Measurements from ENCODE around the gene GOLGA5.
"Not testable (repeated sequence)": the region's sequence is repeated elsewhere in the genome, so short reads cannot be mapped to it uniquely, and the experiment has no call there.

The GOLGA5 gene

DNA sequence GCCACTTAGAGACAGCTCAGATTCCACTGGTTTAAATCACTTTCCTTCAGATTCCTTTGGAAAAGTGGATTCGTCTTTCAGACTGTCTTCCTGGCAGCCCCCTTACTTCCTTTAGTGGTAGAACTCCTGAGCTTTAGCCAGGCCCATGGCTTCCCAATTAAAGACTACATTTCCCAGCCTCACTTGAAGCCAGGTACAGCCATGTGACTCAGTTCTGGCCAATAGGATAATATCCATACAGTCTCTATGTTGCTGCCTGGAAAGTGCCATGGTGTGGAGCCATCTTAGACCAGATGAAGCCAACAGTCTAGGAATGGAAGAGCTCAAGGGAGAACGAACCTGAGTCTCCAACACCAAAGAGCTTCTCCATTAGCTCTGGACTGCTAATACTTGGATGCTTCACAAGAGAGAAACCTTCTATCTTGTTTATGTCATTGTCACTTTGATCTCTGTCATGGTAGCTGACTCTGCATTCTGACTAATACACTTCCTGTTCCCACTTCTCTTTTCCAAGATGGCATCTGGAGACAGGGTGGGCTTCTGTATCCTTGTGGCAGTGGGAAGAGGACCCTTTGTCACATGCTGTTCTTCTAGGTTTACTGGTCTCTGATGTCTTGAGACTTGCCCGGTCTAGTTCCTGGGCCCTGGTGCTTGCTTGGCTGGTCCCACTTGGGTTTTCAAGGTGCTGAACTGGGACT is 15.1 kb upstream of the GOLGA5 start:
- peak; percentile 38 for DNase-seq (ENCODE audit: low spot score)

DNA sequence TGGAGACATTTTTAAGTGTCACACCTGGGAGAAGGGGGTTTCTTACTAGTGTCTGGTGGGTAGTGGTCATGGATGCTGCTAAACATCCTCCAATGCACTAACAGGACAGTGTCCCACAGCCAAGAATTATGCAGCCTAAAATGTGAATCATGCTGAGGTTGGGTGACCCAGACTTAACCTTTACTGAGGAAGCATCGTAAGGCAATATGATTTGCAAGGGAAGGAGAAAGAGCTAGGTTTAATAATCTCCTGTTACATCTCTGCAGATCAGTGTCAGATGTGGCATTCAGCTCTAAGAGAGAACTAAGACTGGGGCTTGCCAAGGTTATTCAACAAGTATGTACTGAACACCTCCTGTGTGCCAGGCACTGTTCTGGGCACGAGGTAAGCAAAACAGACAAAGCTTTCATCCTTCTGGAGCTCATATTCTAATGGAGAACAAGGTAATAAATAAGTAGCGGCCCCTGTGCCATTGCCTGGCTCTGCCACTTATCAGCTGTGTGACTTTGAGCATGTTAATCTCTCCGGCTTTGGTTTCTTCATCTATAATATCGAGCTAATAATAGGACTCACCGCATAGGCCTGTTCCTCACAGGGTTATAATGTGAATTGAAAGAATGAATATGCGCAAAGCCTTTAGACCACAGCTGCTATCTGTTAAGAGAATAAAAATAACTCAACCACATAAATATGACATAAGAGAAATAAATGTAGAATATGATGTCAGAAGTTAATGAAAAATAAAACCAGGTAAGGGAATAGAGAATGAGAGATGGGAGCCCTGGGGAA is 13.5 kb upstream of the GOLGA5 start:
- DNase-seq (ENCODE audit: low spot score), result no peak

DNA sequence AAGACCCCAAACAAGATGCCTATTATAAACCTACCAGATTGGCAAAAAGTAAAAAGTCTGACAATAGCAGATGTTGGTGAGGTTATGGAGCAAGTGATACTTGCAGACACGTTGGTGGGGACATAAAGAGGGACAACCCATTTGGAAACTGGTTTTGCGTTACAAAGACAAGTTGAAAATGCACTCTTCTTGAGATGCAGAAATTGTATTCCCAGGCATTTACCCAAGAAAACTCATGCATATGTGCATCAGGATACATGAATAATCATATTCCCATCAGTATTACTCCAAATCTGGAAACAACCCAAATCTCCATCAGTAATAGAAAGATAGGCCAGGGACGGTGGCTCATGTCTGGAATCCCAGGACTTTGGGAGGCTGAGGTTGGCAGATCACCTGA is 12.8 kb upstream of the GOLGA5 start:
- DNase-seq (ENCODE audit: low spot score), result no peak

DNA sequence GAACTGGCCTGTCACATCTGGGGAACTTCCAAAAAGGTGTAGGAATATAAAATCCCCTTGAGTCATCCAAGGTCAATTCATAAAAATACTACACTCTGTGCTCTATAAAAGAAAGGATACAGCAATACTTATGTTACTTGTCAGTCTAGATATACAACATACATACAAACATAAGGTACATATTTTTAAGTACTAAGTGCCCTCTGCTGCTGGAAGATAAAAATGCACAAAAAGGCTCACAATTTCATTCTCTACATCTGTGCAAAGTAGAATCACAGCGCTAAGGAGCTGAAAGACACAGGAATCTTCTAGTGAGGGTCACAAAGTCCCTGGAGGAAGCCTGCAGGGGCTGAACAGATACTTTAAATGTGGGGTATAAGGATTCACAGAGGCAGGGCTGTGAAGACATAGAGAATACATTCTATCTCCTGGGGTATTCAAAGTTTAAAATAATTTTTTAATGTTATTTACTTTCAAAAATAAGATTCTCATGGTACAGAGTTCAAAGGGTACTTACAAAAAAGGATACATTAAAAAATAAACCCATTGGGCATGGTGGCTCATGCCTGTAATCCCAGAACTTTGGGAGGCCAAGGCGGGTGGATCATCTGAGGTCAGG is 10.2 kb upstream of the GOLGA5 start:
- peak; percentile 53 for DNase-seq (ENCODE audit: low spot score)

DNA sequence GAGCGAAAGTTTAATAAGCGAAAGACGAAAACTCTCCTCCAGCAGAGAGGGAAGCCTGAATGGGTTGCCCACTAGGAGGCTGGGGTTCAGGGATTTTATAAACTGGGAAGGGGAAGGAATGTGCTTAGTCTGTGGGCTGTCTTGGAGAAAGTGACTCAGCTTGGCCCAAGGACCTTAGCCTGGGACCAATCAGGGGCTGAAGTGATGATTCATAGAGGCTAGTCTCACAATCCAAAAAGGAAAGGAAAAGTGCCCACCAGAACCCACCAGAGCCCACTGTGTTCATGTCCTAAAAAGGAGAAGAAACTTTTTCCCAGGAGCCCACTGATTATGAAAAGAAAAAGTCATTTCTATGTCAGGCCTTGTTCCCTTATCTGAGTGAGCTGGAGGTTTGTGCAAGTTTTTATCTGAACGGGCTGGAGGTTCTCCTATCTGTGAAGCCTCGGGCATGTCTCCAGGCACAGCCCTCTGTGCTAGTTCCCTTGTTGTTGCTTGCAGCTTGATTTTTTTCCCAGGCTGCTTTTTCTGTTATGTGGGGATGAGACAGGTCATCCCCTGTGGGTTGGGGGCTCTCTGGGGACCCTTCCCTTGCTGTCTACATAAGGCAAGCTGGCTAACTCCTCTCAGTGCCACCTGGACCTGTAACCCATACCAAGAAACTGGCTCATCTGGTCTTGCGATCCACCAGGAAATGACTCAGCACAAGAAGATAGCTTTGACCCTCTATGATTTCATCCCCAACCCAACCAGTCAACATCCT is 8.3 kb upstream of the GOLGA5 start:
- DNase-seq (ENCODE audit: low spot score), result no peak

DNA sequence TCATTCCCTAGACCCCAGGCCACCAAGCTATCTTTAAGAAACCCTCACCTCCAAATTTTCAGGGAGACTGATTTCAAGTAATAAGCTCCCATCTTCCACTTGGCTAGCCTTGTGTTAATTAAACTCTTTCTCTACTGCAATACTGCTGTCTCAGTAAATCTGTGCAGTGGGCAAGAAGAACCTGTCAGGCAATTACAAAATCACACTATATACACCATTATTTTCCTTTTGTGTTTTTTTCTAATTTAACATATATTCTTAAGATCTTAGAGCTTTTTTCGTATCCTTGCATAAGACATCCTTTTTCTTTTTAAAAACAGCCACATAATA is 7.7 kb upstream of the GOLGA5 start:
- DNase-seq (ENCODE audit: low spot score), result no peak

DNA sequence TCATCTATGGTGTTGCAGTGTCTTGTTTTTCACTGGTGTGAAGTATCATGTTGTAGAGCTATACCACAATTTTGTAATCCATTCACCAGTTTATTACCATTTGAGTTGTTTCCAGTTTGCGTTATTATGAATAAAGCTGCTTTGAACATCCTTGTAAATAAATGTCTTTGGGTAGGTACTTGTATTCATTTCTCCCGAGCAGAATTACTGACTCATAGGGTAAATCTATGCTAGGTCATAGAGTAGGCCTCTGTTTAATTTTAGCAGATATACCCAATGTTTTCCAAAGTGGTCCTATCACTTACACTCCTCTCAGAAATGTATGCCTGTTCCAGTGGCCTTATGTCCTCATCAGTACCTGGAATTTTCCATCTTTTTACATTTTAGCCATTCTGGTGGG is 6.6 kb upstream of the GOLGA5 start:
- DNase-seq (ENCODE audit: low spot score), result no peak

DNA sequence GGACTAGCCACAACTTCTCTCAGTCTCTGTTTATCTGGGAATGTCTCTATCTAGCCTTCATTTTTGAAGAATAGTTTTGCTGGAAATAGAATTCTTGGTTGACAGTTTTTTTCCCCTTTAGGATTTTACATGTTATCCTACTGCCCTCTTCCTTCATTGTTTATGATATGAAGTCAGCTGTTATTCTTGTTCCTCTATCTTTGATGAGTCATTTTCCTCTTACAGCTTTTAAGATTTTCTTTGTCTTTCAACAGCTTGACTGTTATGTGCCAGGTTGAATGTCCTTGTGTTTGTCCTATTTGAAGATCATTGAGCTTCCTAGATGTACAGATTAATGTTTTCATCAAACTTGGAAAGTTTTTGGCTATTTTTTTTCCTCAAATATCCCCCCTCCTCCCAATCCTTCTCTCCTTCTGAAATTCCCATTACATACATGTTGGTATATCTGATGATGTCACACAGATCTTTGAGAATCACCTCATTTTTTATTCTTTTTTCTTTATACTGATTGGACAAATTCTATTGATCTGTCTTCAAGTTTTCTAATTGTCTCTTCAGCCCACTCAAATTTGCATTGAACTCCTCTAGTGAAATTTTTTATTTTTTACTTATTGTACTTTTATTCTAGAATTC is 4.5 kb upstream of the GOLGA5 start:
- no peak for DNase-seq (ENCODE audit: low spot score)

DNA sequence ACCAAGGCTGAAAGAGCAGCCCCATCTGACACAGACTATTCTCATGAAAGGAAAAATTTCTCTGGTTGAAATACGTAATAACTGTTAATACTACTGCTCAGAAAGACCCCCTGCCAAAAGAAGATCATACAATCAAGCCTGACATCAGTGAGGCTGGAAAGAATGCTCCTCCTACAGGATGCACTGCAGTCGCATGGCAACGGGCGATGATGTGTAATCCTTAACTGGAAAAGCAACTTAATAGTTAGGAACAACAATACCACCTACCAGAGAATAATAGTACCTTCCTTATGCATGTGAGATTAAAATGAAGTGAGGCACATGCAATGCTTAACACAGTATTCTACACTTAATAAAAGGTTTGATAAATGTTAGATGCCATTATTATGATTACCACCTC is 1.2 kb upstream of the GOLGA5 start:
- DNase-seq (ENCODE audit: low spot score), result no peak

DNA sequence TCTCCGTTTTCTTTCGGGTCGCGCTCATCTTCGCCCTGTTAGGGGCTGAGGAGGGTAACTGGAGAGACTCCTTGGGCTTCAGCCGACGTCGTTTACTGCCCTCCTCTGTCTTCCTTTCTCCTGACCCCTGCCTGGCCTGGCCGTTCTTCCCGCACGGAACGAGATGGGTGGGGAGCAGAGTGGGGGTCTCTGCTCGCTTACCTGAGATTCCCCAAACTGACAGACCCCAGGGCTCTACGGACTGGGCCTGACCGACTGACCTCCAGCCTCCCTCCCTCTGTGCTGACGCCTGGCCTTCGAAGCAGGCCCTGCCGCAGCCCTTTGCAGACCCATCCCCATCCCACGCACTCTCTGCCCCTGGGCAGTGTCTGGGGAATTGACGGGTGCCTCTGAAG is 439 bp downstream of the GOLGA5 start:
- peak; percentile 1 for DNase-seq (ENCODE audit: low spot score)

DNA sequence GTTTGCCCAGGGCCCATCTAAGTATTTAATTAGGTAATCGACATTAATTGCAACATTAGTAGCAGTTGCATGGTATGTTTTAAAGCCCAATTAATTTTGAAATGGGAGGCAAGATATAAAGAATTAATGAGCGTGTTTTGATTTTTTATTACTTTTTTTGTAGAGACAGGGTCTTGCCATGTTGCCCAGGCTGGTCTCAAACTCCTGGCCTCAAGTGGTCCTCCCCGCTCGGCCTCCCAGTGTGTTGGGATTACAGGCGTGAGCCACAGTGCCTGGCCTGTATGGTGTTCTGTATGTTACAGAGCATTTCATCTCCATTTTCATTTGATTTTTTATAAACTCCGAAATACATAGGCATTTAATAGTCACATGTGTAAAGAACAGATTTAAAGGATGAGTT is 856 bp downstream of the GOLGA5 start:
- DNase-seq (ENCODE audit: low spot score), result no peak

DNA sequence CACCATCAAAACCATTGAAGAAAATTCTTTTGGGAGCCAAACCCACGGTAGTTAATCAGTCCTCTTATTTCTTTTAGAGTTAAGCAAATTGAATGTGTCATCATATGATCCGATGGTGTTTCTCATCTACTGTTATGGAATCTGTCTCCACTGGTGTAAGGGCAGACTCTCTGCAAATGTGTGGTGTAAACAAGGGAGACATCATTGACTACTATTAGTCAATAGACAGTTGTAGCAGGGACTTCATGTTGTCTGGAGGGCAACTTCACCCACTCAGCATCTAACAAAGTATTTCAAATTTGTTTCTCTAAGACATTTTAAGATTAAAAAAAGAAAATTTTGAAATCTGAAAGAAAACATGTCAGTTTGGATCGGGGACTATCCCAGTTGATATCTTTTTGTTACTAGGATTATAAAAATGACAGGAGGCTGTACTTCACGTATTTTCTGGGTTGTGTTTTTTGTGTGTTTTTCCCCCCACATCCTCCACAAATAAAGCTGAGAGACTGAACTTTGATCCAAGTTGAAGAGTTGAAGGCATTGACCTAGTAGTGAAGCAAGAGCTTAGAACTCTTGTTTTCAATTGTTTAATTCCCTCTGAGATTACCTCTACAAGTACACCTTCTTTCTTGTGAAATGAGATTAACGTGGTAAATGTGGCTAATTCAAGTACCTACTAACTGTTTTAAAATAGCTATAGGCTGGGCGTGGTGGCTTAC is 4.0 kb downstream of the GOLGA5 start:
- no peak for DNase-seq (ENCODE audit: low spot score)

DNA sequence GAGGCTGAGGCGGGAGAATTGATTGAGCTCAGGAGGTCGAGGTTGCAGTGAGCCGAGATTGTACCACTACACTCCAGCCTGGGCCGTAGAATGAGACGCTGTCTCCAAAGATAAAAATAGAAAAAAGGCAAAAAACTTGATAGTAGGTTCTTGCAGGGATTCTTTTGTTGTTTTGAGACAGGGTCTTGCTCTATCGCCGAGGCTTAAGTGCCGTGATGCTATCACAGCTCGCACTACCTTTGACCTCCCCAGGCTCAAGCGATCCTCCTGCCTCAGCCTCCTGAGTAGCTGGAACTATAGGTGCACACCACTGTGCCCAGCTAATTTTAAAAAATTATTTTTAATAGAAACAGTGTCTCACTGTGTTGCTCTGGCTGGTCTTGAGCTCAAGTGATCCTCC is 4.7 kb downstream of the GOLGA5 start:
- DNase-seq (ENCODE audit: low spot score), result no peak

DNA sequence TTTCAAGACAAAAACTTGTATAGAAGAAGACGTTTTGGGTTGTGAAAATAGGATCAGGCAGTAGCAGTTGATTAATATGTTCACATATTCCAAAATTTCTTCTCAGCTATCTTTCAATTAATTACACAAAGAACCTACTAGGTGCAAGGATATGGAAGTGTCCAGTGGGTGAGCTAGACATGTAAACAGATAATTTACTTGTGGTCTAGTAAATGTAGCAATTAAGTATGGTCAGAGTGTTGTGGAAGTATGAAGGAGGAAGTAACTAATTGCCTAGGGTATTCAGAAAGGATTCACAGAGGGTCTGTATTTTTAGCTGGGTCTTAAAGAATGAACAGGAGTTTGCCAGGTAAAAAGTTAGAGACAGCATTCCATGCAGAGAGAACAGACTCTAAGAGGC is 5.9 kb downstream of the GOLGA5 start:
- no peak for DNase-seq (ENCODE audit: low spot score)

DNA sequence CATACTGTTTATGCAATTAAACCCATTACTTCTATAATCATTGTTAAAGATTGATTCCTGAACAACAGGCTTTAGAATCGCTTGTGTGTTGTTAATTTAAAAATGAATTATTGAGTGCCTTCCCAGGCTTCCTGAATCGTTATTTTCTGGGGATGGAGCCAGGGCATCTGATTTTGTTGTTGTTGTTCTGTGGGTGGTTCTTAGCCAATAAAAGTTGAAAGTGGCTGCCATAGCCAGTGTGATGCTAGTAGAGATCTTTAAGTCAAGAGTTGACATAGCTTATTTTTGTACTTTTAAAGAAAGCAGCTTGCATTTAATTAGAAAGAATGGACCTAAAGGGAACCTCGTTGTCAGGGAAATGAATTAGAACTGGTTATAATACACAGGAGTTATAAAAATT is 6.4 kb downstream of the GOLGA5 start:
- no peak for DNase-seq (ENCODE audit: low spot score)

DNA sequence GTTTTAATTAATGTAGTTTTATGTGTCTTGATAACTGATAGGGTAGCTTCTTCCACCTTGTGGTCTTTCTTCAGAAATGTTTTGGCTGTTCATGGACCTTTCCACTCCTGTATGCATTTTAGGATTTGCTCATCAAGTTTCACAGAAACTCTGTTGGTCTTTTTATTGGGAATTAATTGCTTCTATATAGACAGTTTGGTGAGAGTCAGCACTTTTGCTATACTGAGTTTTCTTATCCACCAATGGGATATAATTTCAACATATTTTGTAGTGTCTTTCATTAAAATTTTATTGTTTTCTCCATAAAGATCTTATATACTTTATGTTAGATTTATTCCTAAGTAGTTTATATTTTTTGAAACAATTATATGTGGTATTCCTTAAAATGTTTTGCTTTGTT is 7.8 kb downstream of the GOLGA5 start:
- no peak for DNase-seq (ENCODE audit: low spot score)

DNA sequence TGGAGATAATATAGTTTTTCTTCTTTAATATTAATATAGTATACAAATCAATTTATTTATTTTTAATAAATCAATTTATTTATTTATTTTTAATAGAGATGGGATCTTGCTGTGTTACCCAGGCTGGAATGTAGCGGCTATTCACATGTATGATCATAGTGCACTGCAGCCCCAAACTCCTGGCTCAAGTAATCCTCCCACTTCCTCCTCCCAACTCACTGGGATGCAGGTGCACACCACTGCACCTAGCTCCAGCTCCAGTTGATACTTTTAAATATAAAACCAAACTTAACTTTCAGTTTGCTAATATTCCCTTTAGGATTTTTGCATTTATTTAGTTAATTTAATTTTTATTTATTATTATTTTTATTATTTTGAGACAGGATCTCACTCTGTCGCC is 8.6 kb downstream of the GOLGA5 start:
- no peak for DNase-seq (ENCODE audit: low spot score)

DNA sequence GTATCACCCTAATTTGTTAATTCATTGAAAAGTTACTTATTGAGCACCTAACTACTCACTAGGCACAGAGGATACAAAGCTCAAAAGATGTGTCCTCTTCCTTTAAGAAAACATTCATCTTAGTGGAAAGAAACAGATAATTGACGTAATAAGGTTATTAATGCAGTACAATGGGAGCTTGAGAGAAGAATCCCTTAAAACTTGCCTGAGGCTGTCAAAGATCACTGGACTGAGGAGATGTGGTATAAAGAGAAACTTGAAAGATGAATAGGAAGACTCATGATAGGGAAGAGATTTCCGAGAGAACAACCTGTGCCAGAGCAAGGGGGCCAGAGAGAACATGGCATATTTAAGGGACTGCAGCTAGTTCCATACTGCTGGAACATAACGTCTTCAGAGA is 19.1 kb downstream of the GOLGA5 start:
- DNase-seq (ENCODE audit: low spot score), result no peak

DNA sequence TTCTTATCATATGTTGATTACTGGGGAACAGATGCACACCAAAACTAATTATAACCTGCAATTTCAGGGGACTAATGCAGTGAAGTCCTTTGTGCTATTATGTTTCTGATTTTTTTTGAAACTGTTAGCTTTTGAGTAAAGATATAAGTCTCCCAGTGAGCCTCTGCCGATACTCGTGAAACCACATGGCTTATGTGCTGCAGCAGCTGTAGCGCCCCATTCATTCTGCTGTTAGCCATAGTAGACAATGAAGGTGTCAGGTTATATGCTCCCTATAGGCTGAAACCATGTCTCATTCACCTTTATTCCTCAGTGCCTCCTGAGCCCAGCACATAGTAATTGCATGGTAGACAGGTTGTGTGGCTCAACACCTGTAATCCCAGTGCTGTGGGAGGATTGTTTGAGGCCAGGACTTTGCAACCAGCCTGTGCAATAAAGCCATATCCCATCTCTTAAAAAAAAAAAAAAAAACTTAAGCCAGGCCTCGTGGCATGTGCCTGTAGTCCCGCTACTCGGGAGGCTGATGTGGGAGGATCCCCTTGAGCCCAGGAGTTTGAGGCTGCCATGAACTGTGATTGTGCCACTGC is 25.0 kb downstream of the GOLGA5 start:
- DNase-seq (ENCODE audit: low spot score), result no peak

DNA sequence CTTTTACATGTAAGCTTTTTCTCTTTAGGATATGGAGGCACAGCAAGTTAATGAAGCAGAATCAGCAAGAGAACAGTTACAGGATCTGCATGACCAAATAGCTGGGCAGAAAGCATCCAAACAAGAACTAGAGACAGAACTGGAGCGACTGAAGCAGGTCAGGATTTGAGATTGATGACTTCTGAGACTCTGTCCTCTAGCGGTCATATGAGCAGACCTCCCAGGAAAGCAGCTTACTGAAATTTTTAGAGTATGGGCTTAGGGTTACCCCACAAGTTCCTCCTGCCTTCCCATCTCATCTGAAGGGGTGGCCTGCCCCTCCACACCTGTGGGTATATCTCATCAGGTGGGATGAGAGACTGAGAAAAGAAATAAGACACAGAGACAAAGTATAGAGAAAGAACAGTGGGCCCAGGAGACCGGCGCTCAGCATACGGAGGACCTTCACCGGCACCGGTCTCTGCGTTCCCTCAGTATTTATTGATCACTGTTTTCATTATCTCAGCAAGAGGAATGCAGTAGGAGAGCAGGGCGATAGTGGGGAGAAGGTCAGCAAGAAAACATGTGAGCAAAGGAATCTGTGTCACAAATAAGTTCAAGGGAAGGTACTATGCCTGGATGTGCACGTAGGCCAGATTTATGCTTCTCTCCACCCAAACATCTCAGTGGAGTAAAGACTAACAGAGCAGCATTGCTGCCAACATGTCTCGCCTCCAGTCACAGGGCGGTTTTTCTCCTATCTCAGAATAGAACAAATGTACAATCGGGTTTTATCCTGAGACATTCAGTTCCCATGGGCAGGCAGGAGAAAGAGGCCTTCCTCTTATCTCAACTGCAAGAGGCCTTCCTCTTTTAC is 25.8 kb downstream of the GOLGA5 start:
- DNase-seq (ENCODE audit: low spot score), result not testable (repeated sequence)
